ENCODE results near the gene OPN1SW.

OPN1SW gene

GRCh38 chr7:128770233-128770632, 5.4 kb downstream of the OPN1SW start:
- Histone ChIP-seq H3K27ac (no peak overlapping the region), H3K4me1 (ENCODE audit: control insufficient read depth in 1 of 2, insufficient read depth in 1 of 2, low read depth in 1 of 2, low read length in 1 of 2) (no peaks in the 10 kb centered on the region), H3K9me3 (no peaks in the 10 kb centered on the region), H3K4me3 (ENCODE audit: low read depth in 1 of 2, low read length in 1 of 2) (no peak overlapping the region), H3K27me3 (no peaks in the 10 kb centered on the region), H3K36me3 (peaks cover 56% of the 10 kb centered on the region)
- no peak for TF ChIP-seq CTCF (IDR thresholded peaks at IDR 0.05)

- H3K27ac ChIP-seq, result no peak overlapping the region
- no peaks in the 10 kb centered on the region for H3K9me3 ChIP-seq
- H3K4me3 ChIP-seq (ENCODE audit: low read depth in 1 of 2, low read length in 1 of 2), result no peak overlapping the region
- no peaks in the 10 kb centered on the region for H3K4me1 ChIP-seq (ENCODE audit: control insufficient read depth in 1 of 2, insufficient read depth in 1 of 2, low read depth in 1 of 2, low read length in 1 of 2)
- no peaks in the 10 kb centered on the region for H3K27me3 ChIP-seq
- peaks cover 67% of the 10 kb centered on the region for H3K36me3 ChIP-seq
- TF ChIP-seq CTCF (IDR thresholded peaks at IDR 0.05), result no peak
Observed at GRCh38 chr7:128767475-128768110, 8.0 kb downstream of the OPN1SW start.

- Histone ChIP-seq H3K36me3 (peaks cover 66% of the 10 kb centered on the region), H3K4me3 (ENCODE audit: low read depth in 1 of 2, low read length in 1 of 2) (no peak overlapping the region), H3K4me1 (ENCODE audit: control insufficient read depth in 1 of 2, insufficient read depth in 1 of 2, low read depth in 1 of 2, low read length in 1 of 2) (no peaks in the 10 kb centered on the region), H3K27me3 (no peaks in the 10 kb centered on the region), H3K27ac (no peak overlapping the region), H3K9me3 (no peaks in the 10 kb centered on the region)
- no peak for TF ChIP-seq CTCF (IDR thresholded peaks at IDR 0.05)
Observed at GRCh38 chr7:128763541-128763940, 12.1 kb downstream of the OPN1SW start.

- no peak for TF ChIP-seq CTCF (IDR thresholded peaks at IDR 0.05)
- Histone ChIP-seq H3K27me3 (no peaks in the 10 kb centered on the region), H3K4me3 (ENCODE audit: low read depth in 1 of 2, low read length in 1 of 2) (no peak overlapping the region), H3K4me1 (ENCODE audit: control insufficient read depth in 1 of 2, insufficient read depth in 1 of 2, low read depth in 1 of 2, low read length in 1 of 2) (no peaks in the 10 kb centered on the region), H3K9me3 (no peaks in the 10 kb centered on the region), H3K27ac (no peak overlapping the region), H3K36me3 (peaks cover 58% of the 10 kb centered on the region)
Observed at GRCh38 chr7:128759242-128759641, 16.4 kb downstream of the OPN1SW start.

- no peaks in the 10 kb centered on the region for H3K27me3 ChIP-seq
- no peak overlapping the region for H3K4me3 ChIP-seq (ENCODE audit: low read depth in 1 of 2, low read length in 1 of 2)
- H3K4me1 ChIP-seq (ENCODE audit: control insufficient read depth in 1 of 2, insufficient read depth in 1 of 2, low read depth in 1 of 2, low read length in 1 of 2), result no peaks in the 10 kb centered on the region
- no peaks in the 10 kb centered on the region for H3K9me3 ChIP-seq
- no peak overlapping the region for H3K27ac ChIP-seq
- H3K36me3 ChIP-seq, result peaks cover 59% of the 10 kb centered on the region
- no peak for TF ChIP-seq CTCF (IDR thresholded peaks at IDR 0.05)
Observed at GRCh38 chr7:128758553-128758952, 17.0 kb downstream of the OPN1SW start.

All from neutrophil (primary cell).